ENCODE measurements around the gene SLC4A1AP. TPM values are rescaled to one million over a fixed set of nuclear protein-coding genes. Genes with fewer than 3 reads are reported as not detected.
A peak's percentile ranks its signal among the peaks of the same experiment; 100 is the strongest.

The SLC4A1AP gene
- total and polyA plus RNA-seq, 2 of the 13 experiments (the other 11 are each of a cell fraction or from before 2014, with no cell fraction given): 15.3 to 44.6 TPM

DNA sequence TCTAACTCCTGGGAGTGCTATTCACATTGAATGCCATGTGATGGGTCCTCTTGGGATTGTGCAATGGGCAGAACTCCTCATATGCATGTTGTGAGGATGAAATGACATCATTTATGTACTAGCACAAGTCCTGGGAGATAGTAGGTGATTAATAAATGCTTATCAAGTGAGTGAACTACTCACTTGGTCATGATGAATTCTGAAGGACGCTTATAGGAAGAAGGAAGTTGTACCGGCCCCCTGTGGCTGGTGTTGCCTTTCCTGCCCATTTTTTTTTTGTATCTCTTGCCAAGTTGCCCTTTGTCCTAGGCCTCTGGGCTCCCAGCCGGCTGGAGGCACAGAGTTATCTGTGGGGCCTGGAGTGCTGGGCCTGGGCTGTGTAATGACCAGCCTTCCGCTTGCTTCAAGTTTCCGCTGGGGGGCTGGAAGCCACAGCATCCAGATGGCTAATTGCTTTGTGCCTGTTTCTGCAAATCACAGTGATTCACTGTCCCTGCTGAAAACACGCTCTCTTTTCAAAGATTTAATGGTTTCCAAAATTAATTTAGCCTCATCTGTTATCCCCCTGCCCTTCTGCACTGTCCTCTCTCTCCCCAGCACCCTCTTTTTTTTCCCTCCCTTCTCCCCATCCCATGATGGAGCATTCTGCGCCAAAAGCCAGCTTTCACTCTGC lies 74.1 kb downstream of the SLC4A1AP start (continued):
- peak; percentile 70 for TF ChIP-seq NR2F6 (IDR thresholded peaks at IDR 0.05)
- TF ChIP-seq NR2F6 (CRISPR knock-in tag; IDR thresholded peaks at IDR 0.05): peak; percentile 63
- no peak for TF ChIP-seq PRDM4 (CRISPR knock-in tag; IDR thresholded peaks at IDR 0.05; ENCODE audit: borderline replicate concordance)
- TF ChIP-seq ZBTB1 (CRISPR knock-in tag; IDR thresholded peaks at IDR 0.05; ENCODE audit: borderline replicate concordance): no peak
- TF ChIP-seq ZNF382 (CRISPR knock-in tag; IDR thresholded peaks at IDR 0.05; ENCODE audit: borderline replicate concordance): no peak
- TF ChIP-seq, protein P1, sequence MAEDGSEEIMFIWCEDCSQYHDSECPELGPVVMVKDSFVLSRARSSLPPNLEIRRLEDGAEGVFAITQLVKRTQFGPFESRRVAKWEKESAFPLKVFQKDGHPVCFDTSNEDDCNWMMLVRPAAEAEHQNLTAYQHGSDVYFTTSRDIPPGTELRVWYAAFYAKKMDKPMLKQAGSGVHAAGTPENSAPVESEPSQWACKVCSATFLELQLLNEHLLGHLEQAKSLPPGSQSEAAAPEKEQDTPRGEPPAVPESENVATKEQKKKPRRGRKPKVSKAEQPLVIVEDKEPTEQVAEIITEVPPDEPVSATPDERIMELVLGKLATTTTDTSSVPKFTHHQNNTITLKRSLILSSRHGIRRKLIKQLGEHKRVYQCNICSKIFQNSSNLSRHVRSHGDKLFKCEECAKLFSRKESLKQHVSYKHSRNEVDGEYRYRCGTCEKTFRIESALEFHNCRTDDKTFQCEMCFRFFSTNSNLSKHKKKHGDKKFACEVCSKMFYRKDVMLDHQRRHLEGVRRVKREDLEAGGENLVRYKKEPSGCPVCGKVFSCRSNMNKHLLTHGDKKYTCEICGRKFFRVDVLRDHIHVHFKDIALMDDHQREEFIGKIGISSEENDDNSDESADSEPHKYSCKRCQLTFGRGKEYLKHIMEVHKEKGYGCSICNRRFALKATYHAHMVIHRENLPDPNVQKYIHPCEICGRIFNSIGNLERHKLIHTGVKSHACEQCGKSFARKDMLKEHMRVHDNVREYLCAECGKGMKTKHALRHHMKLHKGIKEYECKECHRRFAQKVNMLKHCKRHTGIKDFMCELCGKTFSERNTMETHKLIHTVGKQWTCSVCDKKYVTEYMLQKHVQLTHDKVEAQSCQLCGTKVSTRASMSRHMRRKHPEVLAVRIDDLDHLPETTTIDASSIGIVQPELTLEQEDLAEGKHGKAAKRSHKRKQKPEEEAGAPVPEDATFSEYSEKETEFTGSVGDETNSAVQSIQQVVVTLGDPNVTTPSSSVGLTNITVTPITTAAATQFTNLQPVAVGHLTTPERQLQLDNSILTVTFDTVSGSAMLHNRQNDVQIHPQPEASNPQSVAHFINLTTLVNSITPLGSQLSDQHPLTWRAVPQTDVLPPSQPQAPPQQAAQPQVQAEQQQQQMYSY (CRISPR knock-in tag; IDR thresholded peaks at IDR 0.05): no peak
- no peak for TF ChIP-seq PAWR (CRISPR knock-in tag; IDR thresholded peaks at IDR 0.05; ENCODE audit: borderline replicate concordance)
- TF ChIP-seq ZNF431 (CRISPR knock-in tag; IDR thresholded peaks at IDR 0.05; ENCODE audit: borderline replicate concordance, low read depth): no peak
- TF ChIP-seq ZNF850 (CRISPR knock-in tag; conservative IDR thresholded peaks at IDR 0.05): no peak
- no peak for TF ChIP-seq ZSCAN30 (CRISPR knock-in tag; IDR thresholded peaks at IDR 0.05)
- TF ChIP-seq, protein P2, sequence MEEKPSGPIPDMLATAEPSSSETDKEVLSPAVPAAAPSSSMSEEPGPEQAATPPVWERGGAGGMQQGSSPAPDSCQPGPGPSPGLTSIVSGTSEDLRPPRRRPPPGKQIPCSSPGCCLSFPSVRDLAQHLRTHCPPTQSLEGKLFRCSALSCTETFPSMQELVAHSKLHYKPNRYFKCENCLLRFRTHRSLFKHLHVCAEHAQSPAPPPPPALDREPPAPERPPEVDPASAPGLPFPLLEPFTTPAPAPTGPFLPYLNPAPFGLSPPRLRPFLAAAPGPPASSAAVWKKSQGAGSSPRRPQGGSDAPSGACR (CRISPR knock-in tag; IDR thresholded peaks at IDR 0.05): no peak
- TF ChIP-seq KDM5B (CRISPR knock-in tag; IDR thresholded peaks at IDR 0.05; ENCODE audit: borderline replicate concordance): no peak
- TF ChIP-seq TEAD3 (CRISPR knock-in tag; optimal IDR thresholded peaks at IDR 0.05; ENCODE audit: borderline replicate concordance): peak; percentile 48
- peak; percentile 25; the same call in 1 of the 2 replicates for TF ChIP-seq ZNF777 (CRISPR knock-in tag; IDR thresholded peaks at IDR 0.05)
- TF ChIP-seq RXRB (CRISPR knock-in tag; IDR thresholded peaks at IDR 0.05; ENCODE audit: borderline replicate concordance): peak; percentile 78
- no peak for TF ChIP-seq BCLAF1 (IDR thresholded peaks at IDR 0.05)
- TF ChIP-seq ISL2 (CRISPR knock-in tag; IDR thresholded peaks at IDR 0.05): peak; percentile 69; the same call in 1 of the 2 replicates
- TF ChIP-seq PAX8 (CRISPR knock-in tag; IDR thresholded peaks at IDR 0.05; ENCODE audit: borderline replicate concordance): no peak
- TF ChIP-seq, protein P3, sequence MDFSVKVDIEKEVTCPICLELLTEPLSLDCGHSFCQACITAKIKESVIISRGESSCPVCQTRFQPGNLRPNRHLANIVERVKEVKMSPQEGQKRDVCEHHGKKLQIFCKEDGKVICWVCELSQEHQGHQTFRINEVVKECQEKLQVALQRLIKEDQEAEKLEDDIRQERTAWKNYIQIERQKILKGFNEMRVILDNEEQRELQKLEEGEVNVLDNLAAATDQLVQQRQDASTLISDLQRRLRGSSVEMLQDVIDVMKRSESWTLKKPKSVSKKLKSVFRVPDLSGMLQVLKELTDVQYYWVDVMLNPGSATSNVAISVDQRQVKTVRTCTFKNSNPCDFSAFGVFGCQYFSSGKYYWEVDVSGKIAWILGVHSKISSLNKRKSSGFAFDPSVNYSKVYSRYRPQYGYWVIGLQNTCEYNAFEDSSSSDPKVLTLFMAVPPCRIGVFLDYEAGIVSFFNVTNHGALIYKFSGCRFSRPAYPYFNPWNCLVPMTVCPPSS (IDR thresholded peaks at IDR 0.05): no peak
- no peak; the same call in 1 of the 2 replicates for TF ChIP-seq ZNF792 (CRISPR knock-in tag; IDR thresholded peaks at IDR 0.05)

Data from HepG2 (cell line).